PFSK-1 (cell line): ENCODE measurements around the gene GABPB1.

ENCODE experiments used
- FOXP2 ChIP-seq: optimal IDR thresholded peaks from 2 replicates; pipeline ENCODE3; 2011; ENCODE audit warnings: borderline replicate concordance, control low read depth, inconsistent platforms; ENCODE audit not compliant: insufficient read depth; ENCODE audit errors: extremely low read length, extremely low read depth
- POLR2AphosphoS5 ChIP-seq: IDR thresholded peaks from 2 replicates; pipeline ENCODE4 v1.6.1; 2012; ENCODE audit warnings: low read depth, mild to moderate bottlenecking, control low read depth, low read length, moderate library complexity
- REST ChIP-seq, 2 experiments: IDR thresholded peaks; 2 replicates each; pipeline versions ENCODE4 v1.6.1 to v1.8.0; 2011 to 2012; ENCODE audit warnings: low read depth in 2 of 2, low read length in 2 of 2, control low read depth in 1 of 2, inconsistent platforms in 1 of 2, mild to moderate bottlenecking in 1 of 2, moderate library complexity in 1 of 2; ENCODE audit not compliant: insufficient read depth in 1 of 2
- SIN3A ChIP-seq: IDR thresholded peaks from 2 replicates; pipeline ENCODE4 v1.6.1; 2012; ENCODE audit warnings: mild to moderate bottlenecking, low read length, moderate library complexity, borderline replicate concordance; ENCODE audit not compliant: insufficient read depth
- TAF1 ChIP-seq: IDR thresholded peaks from 2 replicates; pipeline ENCODE4 v1.6.1; 2012; ENCODE audit warnings: low read length, control low read depth, borderline replicate concordance; ENCODE audit not compliant: insufficient read depth

The GABPB1 gene

GRCh38 chr15:50378776-50379175 is 23.8 kb upstream of the GABPB1 start:
- TF ChIP-seq REST (IDR thresholded peaks at IDR 0.05; ENCODE audit: insufficient read depth in 1 of 2, low read depth in 2 of 2, low read length in 2 of 2): no peak
- no peak for TF ChIP-seq POLR2AphosphoS5
- TF ChIP-seq SIN3A: no peak
- TF ChIP-seq TAF1: no peak
- no peak for TF ChIP-seq FOXP2

- TF ChIP-seq SIN3A (no peak), REST (IDR thresholded peaks at IDR 0.05; ENCODE audit: insufficient read depth in 1 of 2, low read depth in 2 of 2, low read length in 2 of 2) (no peak), FOXP2 (no peak), POLR2AphosphoS5 (no peak), TAF1 (no peak)
These were observed 23.1 kb upstream of the GABPB1 start for GRCh38 chr15:50377867-50378751.

- TF ChIP-seq REST (IDR thresholded peaks at IDR 0.05; ENCODE audit: insufficient read depth in 1 of 2, low read depth in 2 of 2, low read length in 2 of 2) (no peak), SIN3A (no peak), TAF1 (no peak), FOXP2 (no peak), POLR2AphosphoS5 (no peak)
These were observed 11.0 kb upstream of the GABPB1 start for GRCh38 chr15:50365971-50366370.

- TF ChIP-seq FOXP2: no peak
- no peak for TF ChIP-seq SIN3A
- no peak for TF ChIP-seq POLR2AphosphoS5
- no peak for TF ChIP-seq REST (IDR thresholded peaks at IDR 0.05; ENCODE audit: insufficient read depth in 1 of 2, low read depth in 2 of 2, low read length in 2 of 2)
- TF ChIP-seq TAF1: no peak
These were observed 10.6 kb upstream of the GABPB1 start for GRCh38 chr15:50365570-50365969.
